CD8-positive, alpha-beta memory T cell (primary cell): ENCODE results near the gene XPR1. TPM values are rescaled to one million over a fixed set of nuclear protein-coding genes. Genes with fewer than 3 reads are reported as not detected.

ENCODE experiments used
- CTCF ChIA-PET: fragments of 350-600 bp; sonication (Branson Sonifier 250); formaldehyde crosslinking; loops from one replicate; lab custom pipeline; 2021; ENCODE audit warnings: antibody characterized with exemption; lab: Charles Lee
- POLR2A ChIA-PET: fragments of 350-600 bp; sonication (Branson Sonifier 250); formaldehyde crosslinking; loops from one replicate; lab custom pipeline; 2021; ENCODE audit warnings: antibody characterized with exemption; lab: Charles Lee
- DNase-seq, 5 donors: peaks; one replicate each; pipeline versions ENCODE4 v3.0.0 to v3.0.0-alpha.2; 2020 to 2022; ENCODE audit warnings: mixed read lengths in 1 of 5
- H3K27ac ChIP-seq: one replicate; pipeline ENCODE4 v1.7.0; 2013; ENCODE audit warnings: low read depth, mild to moderate bottlenecking, low read length, moderate library complexity
- H3K27me3 ChIP-seq: 2 replicates; pipeline ENCODE4 v1.7.0; 2013; ENCODE audit warnings: low read length, mild to moderate bottlenecking; ENCODE audit not compliant: insufficient read depth, poor library complexity, severe bottlenecking
- H3K36me3 ChIP-seq: 2 replicates; pipeline ENCODE4 v1.7.0; 2013; ENCODE audit warnings: mild to moderate bottlenecking, low read length, moderate library complexity; ENCODE audit not compliant: insufficient read depth
- H3K4me1 ChIP-seq: 2 replicates; pipeline ENCODE4 v1.7.0; 2013; ENCODE audit warnings: mild to moderate bottlenecking, low read length, moderate library complexity; ENCODE audit not compliant: insufficient read depth
- H3K4me3 ChIP-seq: 2 replicates; pipeline ENCODE4 v1.7.0; 2013; ENCODE audit warnings: mild to moderate bottlenecking, low read length
- H3K9me3 ChIP-seq: 2 replicates; pipeline ENCODE4 v1.7.0; 2013; ENCODE audit warnings: mild to moderate bottlenecking, low read length
- H3K27ac Mint-ChIP-seq, 8 donors: one replicate each; pipeline ENCODE4 v1.8.0; 2020 to 2021; ENCODE audit warnings: mixed read lengths in 8 of 8, mild to moderate bottlenecking in 6 of 8, inconsistent platforms in 3 of 8, moderate library complexity in 3 of 8
- H3K27me3 Mint-ChIP-seq, 2 donors: one replicate each; pipeline ENCODE4 v1.8.0; 2020 to 2021; ENCODE audit warnings: mixed read lengths in 2 of 2, mild to moderate bottlenecking in 1 of 2, moderate library complexity in 1 of 2
- H3K36me3 Mint-ChIP-seq, 3 donors: one replicate each; pipeline ENCODE4 v1.8.0; 2020 to 2021; ENCODE audit warnings: mixed read lengths in 3 of 3, inconsistent platforms in 1 of 3, mild to moderate bottlenecking in 1 of 3
- H3K4me1 Mint-ChIP-seq, 3 donors: one replicate each; pipeline ENCODE4 v1.8.0; 2020 to 2021; ENCODE audit warnings: mixed read lengths in 3 of 3, inconsistent platforms in 1 of 3, mild to moderate bottlenecking in 1 of 3
- H3K4me3 Mint-ChIP-seq, 7 donors: one replicate each; pipeline ENCODE4 v1.8.0; 2020 to 2021; ENCODE audit warnings: mixed read lengths in 7 of 7, mild to moderate bottlenecking in 6 of 7, moderate library complexity in 4 of 7, inconsistent platforms in 2 of 7
- H3K9me3 Mint-ChIP-seq, 5 donors: one replicate each; pipeline ENCODE4 v1.8.0; 2020 to 2022; ENCODE audit warnings: mixed read lengths in 5 of 5, mild to moderate bottlenecking in 3 of 5, moderate library complexity in 2 of 5, inconsistent platforms in 1 of 5
- polyA plus RNA-seq: library from polyadenylated mRNA; unstranded; fragments of 300-500 nt; fragmentation: Illumina TruSeq; gene quantifications from one replicate; pipeline ENCODE4 v1.2.3, GENCODE V29; 2021
- total RNA-seq, 2 experiments: library from RNA; stranded (reverse); gene quantifications; one replicate each; pipeline ENCODE4 v1.2.3, GENCODE V29; 2021

The XPR1 gene
- total and polyA plus RNA-seq, 3 experiments from 2014 or later: 7.6 to 23.2 (median 20.8) TPM

DNA sequence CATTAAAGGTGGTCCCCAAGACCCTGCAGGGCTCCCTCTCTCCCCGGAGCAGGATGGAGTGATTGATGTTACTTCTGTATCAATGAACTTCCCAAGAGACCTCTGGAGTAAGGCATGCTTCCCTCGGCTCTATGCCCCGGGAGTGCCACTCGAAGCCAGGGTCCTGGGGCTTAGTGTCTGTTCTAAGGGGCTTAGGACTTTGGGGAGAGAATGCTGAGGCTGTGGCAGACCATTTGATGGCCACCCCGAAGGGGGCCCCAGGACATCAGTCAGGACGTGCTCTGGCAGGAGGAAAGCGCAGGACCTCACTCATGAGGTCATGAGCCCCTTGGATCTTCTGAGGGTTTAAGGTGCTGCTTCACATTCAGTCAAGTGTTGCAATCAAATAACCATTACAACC, 288.4 kb downstream of the XPR1 start:
- Mint-ChIP-seq H3K27me3 (peaks cover 12% of the 10 kb centered on the region in 2 donors), H3K27ac (peak overlapping the region in 1 of 8 donors; percentile 6), H3K9me3 (no peaks in the 10 kb centered on the region), H3K4me1 (no peaks in the 10 kb centered on the region), H3K4me3 (no peak overlapping the region), H3K36me3 (no peaks in the 10 kb centered on the region)
- POLR2A ChIA-PET: no interaction called here
- Histone ChIP-seq H3K4me3 (no peak overlapping the region), H3K27me3 (no peaks in the 10 kb centered on the region), H3K27ac (no peak overlapping the region), H3K4me1 (no peaks in the 10 kb centered on the region), H3K36me3 (no peaks in the 10 kb centered on the region), H3K9me3 (no peaks in the 10 kb centered on the region)
- CTCF ChIA-PET: no interaction called here
- DNase-seq: no peak

DNA sequence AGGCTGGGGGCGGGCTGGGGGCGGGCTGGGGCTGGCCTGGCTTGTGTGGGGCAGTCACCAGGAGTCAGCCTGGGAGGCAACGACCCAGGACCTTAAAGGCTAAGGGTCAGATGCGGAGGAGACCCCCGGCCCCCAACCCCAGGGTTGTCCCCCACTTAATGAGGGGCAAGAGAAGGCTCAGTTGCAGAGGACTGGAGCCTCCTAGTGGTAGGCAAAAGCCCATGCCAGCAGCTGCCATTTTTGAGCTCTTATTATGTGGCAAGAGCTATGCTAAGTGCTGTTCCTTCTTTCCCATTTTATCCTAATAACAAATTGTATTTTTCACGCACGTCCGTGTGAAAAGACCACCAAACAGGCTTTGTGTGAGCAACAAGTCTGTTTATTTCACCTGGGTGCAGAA, 288.9 kb downstream of the XPR1 start:
- Histone ChIP-seq H3K36me3 (no peaks in the 10 kb centered on the region), H3K4me1 (no peaks in the 10 kb centered on the region), H3K27me3 (no peaks in the 10 kb centered on the region), H3K4me3 (no peak overlapping the region), H3K27ac (no peak overlapping the region), H3K9me3 (no peaks in the 10 kb centered on the region)
- H3K27ac Mint-ChIP-seq: no peak overlapping the region
- H3K4me3 Mint-ChIP-seq: no peak overlapping the region
- no peaks in the 10 kb centered on the region for H3K4me1 Mint-ChIP-seq
- peaks cover 8% of the 10 kb centered on the region in 2 donors for H3K27me3 Mint-ChIP-seq
- H3K36me3 Mint-ChIP-seq: no peaks in the 10 kb centered on the region
- ChIA-PET CTCF (no interaction called here), POLR2A (no interaction called here)
- no peaks in the 10 kb centered on the region for H3K9me3 Mint-ChIP-seq
- DNase-seq: no peak

GRCh38 chr1:180921386-180921785, 289.6 kb downstream of the XPR1 start:
- Histone ChIP-seq H3K4me1 (no peaks in the 10 kb centered on the region), H3K9me3 (no peaks in the 10 kb centered on the region), H3K27ac (no peak overlapping the region), H3K27me3 (no peaks in the 10 kb centered on the region), H3K36me3 (no peaks in the 10 kb centered on the region), H3K4me3 (no peak overlapping the region)
- ChIA-PET CTCF (no interaction called here), POLR2A (no interaction called here)
- DNase-seq: no peak
- Mint-ChIP-seq H3K27ac (peak overlapping the region in 1 of 8 donors; percentile 65), H3K36me3 (no peaks in the 10 kb centered on the region), H3K27me3 (peaks cover 8% of the 10 kb centered on the region in 2 donors), H3K4me1 (no peaks in the 10 kb centered on the region), H3K4me3 (no peak overlapping the region), H3K9me3 (no peaks in the 10 kb centered on the region)

DNA sequence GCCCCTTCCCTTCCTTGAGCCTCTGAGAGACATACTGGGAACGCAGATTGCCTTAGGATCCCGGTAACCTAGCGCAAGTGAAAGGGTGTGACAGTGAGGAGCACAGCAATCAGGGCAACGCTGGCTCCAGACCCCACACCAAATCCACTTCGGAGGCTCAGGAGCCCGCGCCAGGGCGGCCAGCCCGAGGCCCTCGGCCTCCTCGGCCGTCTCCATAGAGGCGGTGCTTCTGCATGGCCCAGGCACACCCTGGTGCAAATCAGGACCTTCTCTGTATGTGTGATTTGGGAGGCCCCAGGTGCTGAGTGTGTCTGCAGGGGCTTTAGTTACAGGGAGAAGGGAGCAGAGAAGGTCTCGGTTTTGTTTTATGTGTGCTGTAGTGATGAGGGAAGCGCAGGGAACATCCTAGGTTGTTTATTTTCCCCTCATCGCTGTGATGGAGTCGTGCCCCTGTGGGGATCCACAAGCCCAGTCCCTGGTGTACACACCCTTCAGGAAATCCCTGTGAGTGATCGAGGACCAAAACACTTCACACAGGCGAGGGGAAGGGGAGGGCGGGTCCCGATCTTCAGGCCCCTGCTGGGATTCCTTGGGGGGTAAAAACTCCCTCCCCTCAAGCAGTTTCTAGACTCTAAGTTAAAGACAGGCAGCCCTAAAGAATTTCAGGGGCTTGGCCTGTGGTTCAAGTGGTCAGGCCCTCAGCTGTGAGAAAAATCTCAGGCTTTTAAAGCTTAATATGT, 290.2 kb downstream of the XPR1 start:
- POLR2A ChIA-PET: no interaction called here
- Mint-ChIP-seq H3K4me3 (no peak overlapping the region), H3K36me3 (no peaks in the 10 kb centered on the region)

DNA sequence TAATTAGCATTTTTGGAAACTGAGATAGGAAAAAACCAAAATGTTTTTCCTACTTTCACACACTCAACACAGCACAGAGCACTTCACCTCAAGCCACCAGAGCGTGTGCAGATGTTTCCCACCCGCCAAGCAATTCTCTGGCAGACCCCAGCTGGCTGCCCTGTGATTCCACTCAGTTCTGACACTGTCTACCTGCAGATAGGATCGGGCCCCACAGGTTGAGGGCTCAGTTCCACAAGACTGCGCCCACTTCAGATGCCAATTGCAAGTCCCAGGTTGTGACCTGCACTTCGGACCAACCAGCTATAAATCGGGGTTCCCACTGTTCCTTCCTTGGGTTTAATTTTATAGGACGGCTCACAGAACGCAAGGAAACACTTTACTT, 290.8 kb downstream of the XPR1 start:
- Mint-ChIP-seq H3K9me3 (no peaks in the 10 kb centered on the region), H3K27me3 (peaks cover 5 to 8% of the 10 kb centered on the region in 2 donors), H3K36me3 (no peaks in the 10 kb centered on the region), H3K4me1 (peaks cover 0 to 2% (median 0%) of the 10 kb centered on the region in 3 donors), H3K27ac (peak overlapping the region in 1 of 8 donors; percentile 43), H3K4me3 (no peak overlapping the region)
- H3K4me3 ChIP-seq: no peak overlapping the region
- H3K27ac ChIP-seq: no peak overlapping the region
- DNase-seq: no peak
- no peaks in the 10 kb centered on the region for H3K27me3 ChIP-seq
- no peaks in the 10 kb centered on the region for H3K9me3 ChIP-seq
- CTCF ChIA-PET: no interaction called here
- H3K4me1 ChIP-seq: no peaks in the 10 kb centered on the region
- H3K36me3 ChIP-seq: no peaks in the 10 kb centered on the region
- POLR2A ChIA-PET: no interaction called here

More for the DNA sequence above, 290.2 kb downstream of the XPR1 start:
- H3K36me3 ChIP-seq: no peaks in the 10 kb centered on the region
- no peak overlapping the region for H3K4me3 ChIP-seq
- no peak for DNase-seq
- H3K27me3 ChIP-seq: no peaks in the 10 kb centered on the region
- Mint-ChIP-seq H3K9me3 (no peaks in the 10 kb centered on the region), H3K27ac (peak overlapping the region in 1 of 8 donors; percentile 65), H3K27me3 (peaks cover 8% of the 10 kb centered on the region in 2 donors), H3K4me1 (peaks cover 0 to 2% (median 0%) of the 10 kb centered on the region in 3 donors)
- CTCF ChIA-PET: no interaction called here
- no peaks in the 10 kb centered on the region for H3K4me1 ChIP-seq
- H3K27ac ChIP-seq: no peak overlapping the region
- H3K9me3 ChIP-seq: no peaks in the 10 kb centered on the region

DNA sequence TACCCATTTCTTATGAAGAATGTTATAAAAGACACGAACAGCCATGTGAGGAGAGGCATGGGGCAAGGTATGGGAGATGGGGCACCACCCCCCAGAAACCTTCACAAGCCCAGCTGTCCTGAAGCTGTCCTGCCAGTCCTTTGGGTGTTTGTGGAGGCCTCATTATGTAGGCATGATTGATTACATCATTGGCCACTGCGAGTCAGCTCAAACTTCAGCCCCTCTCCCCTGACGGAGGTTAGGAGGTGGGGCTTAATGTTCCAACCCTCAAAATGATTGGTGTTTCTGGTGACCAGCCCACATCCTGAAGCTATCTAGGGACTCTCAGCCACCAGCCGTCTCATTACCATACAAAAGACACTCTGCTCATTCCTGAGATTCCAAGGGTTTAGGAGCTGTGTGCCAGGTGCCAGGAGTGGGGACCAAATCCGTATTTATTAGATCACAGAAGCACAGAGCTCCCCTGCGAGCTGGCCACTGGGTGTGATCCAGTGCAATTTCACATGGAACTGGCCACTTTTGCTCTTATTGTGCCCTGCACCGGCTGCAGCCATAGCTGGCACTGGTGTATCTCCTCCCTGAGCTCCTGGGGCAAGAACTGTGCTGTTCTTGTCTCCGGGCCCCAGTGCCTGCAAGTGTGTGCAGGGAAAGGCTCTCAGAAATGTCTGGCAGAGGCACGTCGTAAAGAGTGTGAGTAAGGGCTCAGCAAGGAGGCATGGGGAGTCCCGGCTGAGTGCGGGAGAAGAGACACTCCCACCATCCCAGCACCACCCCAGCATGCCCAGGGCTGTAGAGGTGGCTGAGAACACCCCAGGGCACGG, 291.4 kb downstream of the XPR1 start:
- Mint-ChIP-seq H3K9me3 (no peaks in the 10 kb centered on the region), H3K27ac (peak overlapping the region in 1 of 8 donors; percentile 43), H3K4me1 (peaks cover 0 to 2% (median 0%) of the 10 kb centered on the region in 3 donors), H3K36me3 (no peaks in the 10 kb centered on the region), H3K4me3 (peak overlapping the region in 1 of 7 donors; percentile 29), H3K27me3 (peaks cover 5 to 8% of the 10 kb centered on the region in 2 donors)
- Histone ChIP-seq H3K4me3 (no peak overlapping the region), H3K27ac (no peak overlapping the region), H3K27me3 (no peaks in the 10 kb centered on the region), H3K9me3 (no peaks in the 10 kb centered on the region), H3K36me3 (no peaks in the 10 kb centered on the region), H3K4me1 (no peaks in the 10 kb centered on the region)
- no peak for DNase-seq
- ChIA-PET CTCF (no interaction called here), POLR2A (no interaction called here)

GRCh38 chr1:180923887-180924286, 292.1 kb downstream of the XPR1 start:
- H3K4me3 ChIP-seq: no peak overlapping the region
- H3K27ac ChIP-seq: no peak overlapping the region
- POLR2A ChIA-PET: no interaction called here
- H3K4me1 ChIP-seq: no peaks in the 10 kb centered on the region
- no peaks in the 10 kb centered on the region for H3K9me3 Mint-ChIP-seq
- H3K4me1 Mint-ChIP-seq: peaks cover 0 to 2% (median 0%) of the 10 kb centered on the region in 3 donors
- DNase-seq: no peak
- no peak overlapping the region for H3K27ac Mint-ChIP-seq
- no peak overlapping the region for H3K4me3 Mint-ChIP-seq
- no peaks in the 10 kb centered on the region for H3K36me3 Mint-ChIP-seq
- H3K36me3 ChIP-seq: no peaks in the 10 kb centered on the region
- H3K9me3 ChIP-seq: no peaks in the 10 kb centered on the region
- H3K27me3 ChIP-seq: no peaks in the 10 kb centered on the region
- CTCF ChIA-PET: no interaction called here
- H3K27me3 Mint-ChIP-seq: peaks cover 5 to 8% of the 10 kb centered on the region in 2 donors

DNA sequence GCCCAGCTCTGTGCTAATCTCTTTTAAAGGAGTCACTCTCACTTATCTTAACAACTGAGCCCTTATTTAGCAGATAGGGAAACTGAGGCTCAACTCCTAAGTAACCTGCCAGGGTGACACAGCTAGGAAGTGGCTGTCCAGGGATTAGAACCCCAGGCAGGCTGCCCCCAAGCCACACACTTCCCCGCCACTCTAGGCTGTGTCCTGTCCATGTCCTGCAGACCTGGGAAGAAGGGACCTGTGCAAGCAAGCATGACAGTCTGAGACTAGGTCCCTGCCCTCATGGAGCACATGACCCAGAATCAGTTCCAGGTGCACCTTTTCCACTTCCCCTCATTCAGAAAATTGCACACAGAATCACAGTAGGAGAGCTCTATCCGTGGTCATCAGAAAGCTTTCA, 293.1 kb downstream of the XPR1 start:
- H3K27ac Mint-ChIP-seq: no peak overlapping the region
- ChIA-PET POLR2A (no interaction called here), CTCF (no interaction called here)
- DNase-seq: no peak
- Histone ChIP-seq H3K4me1 (no peaks in the 10 kb centered on the region), H3K36me3 (no peaks in the 10 kb centered on the region), H3K9me3 (no peaks in the 10 kb centered on the region), H3K27me3 (no peaks in the 10 kb centered on the region), H3K4me3 (no peak overlapping the region), H3K27ac (no peak overlapping the region)
- no peaks in the 10 kb centered on the region for H3K9me3 Mint-ChIP-seq
- H3K27me3 Mint-ChIP-seq: peaks cover 5 to 8% of the 10 kb centered on the region in 2 donors
- no peaks in the 10 kb centered on the region for H3K36me3 Mint-ChIP-seq
- H3K4me1 Mint-ChIP-seq: peaks cover 0 to 2% (median 0%) of the 10 kb centered on the region in 3 donors
- no peak overlapping the region for H3K4me3 Mint-ChIP-seq
